Erythroblast (primary cell): ENCODE results near the gene URAD.

Experiments
- GATA1 ChIP-seq: IDR thresholded peaks from 2 replicates; pipeline ENCODE4 v1.6.1; 2011; ENCODE audit warnings: low read depth, mild to moderate bottlenecking, control low read depth, low read length, moderate library complexity
- POLR2A ChIP-seq: IDR thresholded peaks from 2 replicates; pipeline ENCODE4 v1.6.1; 2011; ENCODE audit warnings: mild to moderate bottlenecking, low read length

DNA sequence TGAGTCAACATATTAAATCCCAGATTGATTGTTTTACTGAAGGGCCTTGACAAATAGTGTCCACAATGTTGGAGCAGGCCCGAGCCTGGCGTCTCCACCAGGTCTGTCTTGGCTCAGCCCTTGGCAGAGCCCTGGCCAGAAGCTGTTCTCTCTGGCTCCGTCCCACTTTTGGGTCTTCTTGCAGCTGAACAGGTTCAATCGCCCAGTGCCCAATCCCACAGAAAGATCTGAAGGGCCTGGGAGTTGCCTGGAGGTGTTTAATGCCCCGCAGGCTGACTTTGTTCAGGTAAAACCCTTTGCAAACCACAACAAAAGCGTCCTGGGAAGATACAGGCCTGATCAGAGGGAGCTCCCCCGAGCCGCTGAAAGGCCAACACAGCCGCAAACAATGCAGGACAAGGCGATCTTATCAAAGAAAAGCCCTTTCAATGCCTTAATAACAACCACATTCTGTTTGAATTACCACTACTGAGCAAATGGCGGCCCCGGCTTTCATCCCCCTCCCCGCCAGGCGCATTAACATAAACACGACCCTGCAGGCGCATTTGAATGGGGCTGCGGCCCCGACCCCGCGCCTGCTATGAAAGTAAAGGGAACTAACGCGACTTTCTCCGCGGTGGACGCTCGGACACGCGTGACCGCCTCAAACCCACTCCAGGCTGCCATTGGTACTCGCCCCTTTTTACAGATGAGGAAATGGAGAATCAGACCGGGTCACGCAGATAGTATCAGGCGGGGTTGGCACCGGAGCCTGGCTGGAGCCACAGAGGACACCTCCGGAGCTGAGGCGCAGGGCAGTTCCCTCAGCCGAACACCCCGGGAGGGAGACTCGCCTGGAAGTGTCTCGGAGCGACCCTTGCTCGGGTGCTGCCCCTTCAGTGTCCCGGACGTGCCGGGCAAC is 22.5 kb downstream of the URAD start:
- TF ChIP-seq POLR2A: no peak
- TF ChIP-seq GATA1: no peak
